Fibroblast of the aortic adventitia (primary cell): ENCODE results near the gene BCAR3. TPM values are rescaled to one million over a fixed set of nuclear protein-coding genes. Genes with fewer than 3 reads are reported as not detected.
"Not testable (repeated sequence)": the region's sequence is repeated elsewhere in the genome, so short reads cannot be mapped to it uniquely, and the experiment has no call there.

Source experiments
- DNase-seq: peaks from one replicate; pipeline ENCODE4 v3.0.0-alpha.2; 2010; ENCODE audit warnings: low read depth
- H3K4me3 ChIP-seq: 2 replicates; pipeline ENCODE4 v1.5.1; 2011; ENCODE audit warnings: low read depth, mild to moderate bottlenecking, control low read depth, low read length, moderate library complexity
- CTCF ChIP-seq: IDR thresholded peaks from 2 replicates; pipeline ENCODE4 v1.5.1; 2011; ENCODE audit warnings: mild to moderate bottlenecking, low read length, control low read depth, inconsistent platforms; ENCODE audit not compliant: insufficient read depth
- total RNA-seq: library from RNA; depleted of rRNA; stranded (reverse); fragments of >200 nt; gene quantifications from 2 replicates; pipeline ENCODE4 v1.2.3, GENCODE V29; 2012; ENCODE audit warnings: low replicate concordance

Gene BCAR3
- total RNA-seq, 1 donor: 34.4 TPM

GRCh38 chr1:93591676-93592550 is 89.7 kb downstream of the BCAR3 start:
- no peak overlapping the region for H3K4me3 ChIP-seq
- no peak for DNase-seq
- no peak for TF ChIP-seq CTCF

GRCh38 chr1:93591291-93591675 is 90.4 kb downstream of the BCAR3 start:
- H3K4me3 ChIP-seq, DNase-seq: not testable (repeated sequence)

GRCh38 chr1:93588955-93589354 is 92.7 kb downstream of the BCAR3 start:
- no peak for DNase-seq
- no peak for TF ChIP-seq CTCF
- H3K4me3 ChIP-seq: no peak overlapping the region

GRCh38 chr1:93588206-93588605 is 93.4 kb downstream of the BCAR3 start:
- TF ChIP-seq CTCF: no peak
- no peak overlapping the region for H3K4me3 ChIP-seq
- no peak for DNase-seq

- no peak overlapping the region for H3K4me3 ChIP-seq
- TF ChIP-seq CTCF: no peak
- no peak for DNase-seq
These were observed 94.3 kb downstream of the BCAR3 start for GRCh38 chr1:93587354-93587753.

GRCh38 chr1:93585059-93585966 is 96.3 kb downstream of the BCAR3 start:
- TF ChIP-seq CTCF: no peak
- no peak overlapping the region for H3K4me3 ChIP-seq
- peak; percentile 74 for DNase-seq
